ENCODE measurements around the gene WDR62.

Gene WDR62

DNA sequence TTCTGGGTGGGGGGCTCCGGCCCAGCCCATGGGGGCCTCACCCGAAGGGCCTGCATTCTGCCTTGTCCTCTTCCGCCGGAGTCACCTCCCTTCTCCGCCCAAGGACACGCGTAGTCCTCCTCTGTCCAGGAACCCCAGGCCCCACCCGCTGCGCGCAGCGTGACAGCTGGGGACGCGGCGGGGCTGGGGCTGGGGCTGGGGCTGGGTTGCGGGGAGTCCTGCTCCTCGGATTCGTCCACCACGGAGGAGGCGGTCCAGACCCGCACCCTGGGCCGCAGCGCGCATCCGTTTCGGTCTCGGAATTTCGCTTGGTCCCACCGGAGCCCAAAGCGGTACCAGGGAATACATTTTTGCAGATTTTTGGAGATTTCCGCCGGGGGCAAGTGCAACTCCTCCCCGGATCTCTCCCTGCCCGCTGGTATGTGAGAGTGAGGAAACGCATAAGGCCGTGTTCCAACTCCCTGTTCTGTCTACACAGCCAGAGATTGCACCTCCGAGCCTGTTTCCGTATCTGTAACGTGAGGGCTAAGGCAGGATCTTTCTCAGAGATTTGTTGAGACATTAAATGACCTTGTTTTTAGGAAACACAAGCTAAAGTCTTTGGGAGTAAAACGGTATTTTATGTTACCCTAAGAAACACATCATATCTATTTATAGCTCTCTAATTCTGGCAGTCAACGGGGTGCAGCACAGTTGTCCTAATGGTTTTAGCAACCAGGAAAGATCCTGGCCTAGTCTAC, 97.8 kb downstream of the WDR62 start, which contains the start of gene COX7A1:
TSS of gene COX7A1 (minus strand) at position 96 of the 740 bp plus-strand sequence. CDS start at position 56, 40 bp downstream.
- H3K4me3 ChIP-seq (ENCODE audit: low read length): peak within 1 kb of the TSS; percentile 21
- TF ChIP-seq, protein P1, sequence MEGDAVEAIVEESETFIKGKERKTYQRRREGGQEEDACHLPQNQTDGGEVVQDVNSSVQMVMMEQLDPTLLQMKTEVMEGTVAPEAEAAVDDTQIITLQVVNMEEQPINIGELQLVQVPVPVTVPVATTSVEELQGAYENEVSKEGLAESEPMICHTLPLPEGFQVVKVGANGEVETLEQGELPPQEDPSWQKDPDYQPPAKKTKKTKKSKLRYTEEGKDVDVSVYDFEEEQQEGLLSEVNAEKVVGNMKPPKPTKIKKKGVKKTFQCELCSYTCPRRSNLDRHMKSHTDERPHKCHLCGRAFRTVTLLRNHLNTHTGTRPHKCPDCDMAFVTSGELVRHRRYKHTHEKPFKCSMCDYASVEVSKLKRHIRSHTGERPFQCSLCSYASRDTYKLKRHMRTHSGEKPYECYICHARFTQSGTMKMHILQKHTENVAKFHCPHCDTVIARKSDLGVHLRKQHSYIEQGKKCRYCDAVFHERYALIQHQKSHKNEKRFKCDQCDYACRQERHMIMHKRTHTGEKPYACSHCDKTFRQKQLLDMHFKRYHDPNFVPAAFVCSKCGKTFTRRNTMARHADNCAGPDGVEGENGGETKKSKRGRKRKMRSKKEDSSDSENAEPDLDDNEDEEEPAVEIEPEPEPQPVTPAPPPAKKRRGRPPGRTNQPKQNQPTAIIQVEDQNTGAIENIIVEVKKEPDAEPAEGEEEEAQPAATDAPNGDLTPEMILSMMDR (conservative IDR thresholded peaks at IDR 0.05; ENCODE audit: low read depth, low read length): no peak

DNA sequence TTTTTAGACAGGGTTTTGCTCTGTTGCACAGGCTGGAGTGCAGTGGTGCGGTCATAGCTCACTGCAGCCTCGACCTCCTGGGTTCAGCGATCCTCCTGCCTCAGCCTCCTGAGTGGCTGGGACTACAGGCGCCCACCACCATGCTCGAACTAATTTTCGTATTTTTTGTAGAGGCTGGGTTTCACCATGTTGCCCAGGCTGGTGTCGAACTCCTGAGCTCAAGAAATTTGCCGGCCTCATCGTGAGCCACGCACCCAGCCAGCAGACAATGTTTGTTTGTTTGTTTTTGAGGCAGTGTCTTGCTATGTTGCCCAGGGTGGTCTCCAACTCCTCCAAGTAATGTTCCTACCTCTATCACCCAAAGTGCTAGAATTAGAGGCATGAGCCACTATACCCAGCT, 98.4 kb downstream of the WDR62 start:
- TF ChIP-seq, protein P1 (conservative IDR thresholded peaks at IDR 0.05; ENCODE audit: low read depth, low read length): no peak
- no peak overlapping the region for H3K4me3 ChIP-seq (ENCODE audit: low read length)
- DNase-seq (ENCODE audit: low read depth): no peak

More for the DNA sequence above, 97.8 kb downstream of the WDR62 start, which contains the start of gene COX7A1:
- no peak for DNase-seq (ENCODE audit: low read depth)
